Endothelial cell of coronary artery (primary cell): Measurements from ENCODE around the gene QSER1. TPM values are rescaled to one million over a fixed set of nuclear protein-coding genes. Genes with fewer than 3 reads are reported as not detected.

Experiments
- total RNA-seq: library from RNA; depleted of rRNA; stranded (reverse); fragments of >200 nt; gene quantifications from 2 replicates; pipeline ENCODE4 v1.2.3, GENCODE V29; 2014

QSER1 gene
- 13.0 and 17.6 TPM in 2 replicates for total RNA-seq

DNA sequence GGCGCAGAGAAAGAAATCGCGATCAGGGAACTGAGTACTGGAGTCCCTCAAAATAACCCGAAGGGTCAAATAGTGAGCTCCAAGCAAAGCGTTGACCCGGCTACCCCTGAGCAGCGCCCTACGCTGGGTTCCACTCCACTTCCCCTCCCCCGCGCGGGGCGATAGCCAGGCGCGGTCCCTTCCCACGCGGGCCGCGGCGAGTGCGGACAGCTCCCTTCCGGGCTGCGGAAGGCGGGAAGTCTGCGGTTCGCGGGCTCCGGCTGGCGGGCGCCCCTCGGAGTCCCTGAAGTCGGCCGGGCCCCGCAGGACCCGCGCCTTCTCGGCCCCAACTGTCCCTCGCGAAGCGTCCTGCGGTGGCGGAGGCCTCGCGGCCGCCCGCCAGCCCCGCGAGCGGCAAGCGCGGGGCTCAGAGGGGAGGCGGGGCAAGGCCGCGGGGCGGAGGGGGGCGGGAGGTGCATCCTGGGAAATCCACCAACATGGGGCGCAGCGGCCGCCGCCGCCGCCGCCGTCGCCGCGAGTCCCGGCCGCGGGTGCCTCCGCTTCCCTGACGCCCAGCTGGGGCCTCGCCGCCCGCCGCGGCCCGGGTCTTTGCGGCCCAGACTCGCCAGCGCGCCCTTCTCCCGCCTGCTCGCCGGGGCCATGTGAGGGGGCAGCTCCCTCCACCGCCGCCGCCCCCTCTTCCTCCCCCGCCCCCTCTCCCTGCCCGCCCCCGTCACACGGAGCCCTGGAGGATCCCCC, at the start of gene QSER1:
TSS of gene QSER1 (plus strand) at position 457 of the 738 bp plus-strand sequence. CDS start 315 bp downstream, outside the sequence.

GRCh38 chr11:33015621-33016551, 123.3 kb downstream of the QSER1 start, which contains the start of gene DEPDC7:
Gene DEPDC7, plus strand, starts transcription at chr11:33015878. Its CDS starts 78 bp downstream, at chr11:33015956.

Other genes starting within 250 kb of the QSER1 start
- not detected in 2 replicates for gene CCDC73, start 98.1 kb upstream of the QSER1 start, total RNA-seq
- 0.09 TPM in 1 of 2 replicates, not detected in the other for gene PRRG4, start 62.9 kb upstream of the QSER1 start, total RNA-seq
- 0.18 and 0.56 TPM in 2 replicates for gene DEPDC7, start 123.1 kb downstream of the QSER1 start, total RNA-seq
- gene TCP11L1, start 146.8 kb downstream of the QSER1 start, total RNA-seq, result 10.0 and 14.1 TPM in 2 replicates